Measurements from ENCODE around the gene NAB1.

Gene NAB1

GRCh38 chr2:190653931-190654330, 5.0 kb downstream of the NAB1 start:
- no peak overlapping the region for H3K4me3 Mint-ChIP-seq
- peaks cover 27% of the 10 kb centered on the region for H3K4me1 Mint-ChIP-seq
- no peak overlapping the region for H3K27ac Mint-ChIP-seq
- no peaks in the 10 kb centered on the region for H3K27me3 Mint-ChIP-seq
- peaks cover 8% of the 10 kb centered on the region for H3K36me3 Mint-ChIP-seq
- no peaks in the 10 kb centered on the region for H3K9me3 Mint-ChIP-seq
- no peak for ATAC-seq

GRCh38 chr2:190655113-190655512, 6.2 kb downstream of the NAB1 start:
- no peak for ATAC-seq
- H3K9me3 Mint-ChIP-seq, result no peaks in the 10 kb centered on the region
- peaks cover 28% of the 10 kb centered on the region for H3K4me1 Mint-ChIP-seq
- H3K4me3 Mint-ChIP-seq, result no peak overlapping the region
- H3K36me3 Mint-ChIP-seq, result peaks cover 19% of the 10 kb centered on the region
- no peaks in the 10 kb centered on the region for H3K27me3 Mint-ChIP-seq
- no peak overlapping the region for H3K27ac Mint-ChIP-seq

GRCh38 chr2:190655570-190655969, 6.7 kb downstream of the NAB1 start:
- H3K4me1 Mint-ChIP-seq, result peaks cover 26% of the 10 kb centered on the region
- no peaks in the 10 kb centered on the region for H3K9me3 Mint-ChIP-seq
- no peak overlapping the region for H3K4me3 Mint-ChIP-seq
- no peaks in the 10 kb centered on the region for H3K27me3 Mint-ChIP-seq
- H3K27ac Mint-ChIP-seq, result no peak overlapping the region
- peaks cover 22% of the 10 kb centered on the region for H3K36me3 Mint-ChIP-seq
- ATAC-seq, result no peak

GRCh38 chr2:190656301-190656700, 7.4 kb downstream of the NAB1 start:
- no peaks in the 10 kb centered on the region for H3K9me3 Mint-ChIP-seq
- peaks cover 29% of the 10 kb centered on the region for H3K4me1 Mint-ChIP-seq
- H3K4me3 Mint-ChIP-seq, result no peak overlapping the region
- peaks cover 28% of the 10 kb centered on the region for H3K36me3 Mint-ChIP-seq
- no peak for ATAC-seq
- H3K27ac Mint-ChIP-seq, result no peak overlapping the region
- no peaks in the 10 kb centered on the region for H3K27me3 Mint-ChIP-seq

GRCh38 chr2:190657474-190658255, 8.8 kb downstream of the NAB1 start:
- Mint-ChIP-seq H3K9me3 (no peaks in the 10 kb centered on the region), H3K27me3 (no peaks in the 10 kb centered on the region), H3K36me3 (peaks cover 28% of the 10 kb centered on the region), H3K27ac (peak overlapping the region; percentile 21), H3K4me1 (peaks cover 41% of the 10 kb centered on the region), H3K4me3 (no peak overlapping the region)
- no peak for ATAC-seq

- peaks cover 41% of the 10 kb centered on the region for H3K36me3 Mint-ChIP-seq
- no peaks in the 10 kb centered on the region for H3K27me3 Mint-ChIP-seq
- no peaks in the 10 kb centered on the region for H3K9me3 Mint-ChIP-seq
- ATAC-seq, result no peak
- peaks cover 54% of the 10 kb centered on the region for H3K4me1 Mint-ChIP-seq
- no peak overlapping the region for H3K4me3 Mint-ChIP-seq
- H3K27ac Mint-ChIP-seq, result no peak overlapping the region
Observed at GRCh38 chr2:190659553-190659952, 10.7 kb downstream of the NAB1 start.

GRCh38 chr2:190662754-190663153, 13.9 kb downstream of the NAB1 start:
- Mint-ChIP-seq H3K27me3 (no peaks in the 10 kb centered on the region), H3K27ac (peak overlapping the region; percentile 15), H3K36me3 (peaks cover 64% of the 10 kb centered on the region), H3K9me3 (peaks cover 3% of the 10 kb centered on the region), H3K4me1 (peaks cover 56% of the 10 kb centered on the region), H3K4me3 (no peak overlapping the region)
- no peak for ATAC-seq

- no peak overlapping the region for H3K4me3 Mint-ChIP-seq
- H3K9me3 Mint-ChIP-seq, result peaks cover 3% of the 10 kb centered on the region
- no peaks in the 10 kb centered on the region for H3K27me3 Mint-ChIP-seq
- peaks cover 52% of the 10 kb centered on the region for H3K4me1 Mint-ChIP-seq
- ATAC-seq, result no peak
- H3K36me3 Mint-ChIP-seq, result peaks cover 62% of the 10 kb centered on the region
- H3K27ac Mint-ChIP-seq, result no peak overlapping the region
Observed at GRCh38 chr2:190663348-190663747, 14.5 kb downstream of the NAB1 start.

GRCh38 chr2:190663839-190664238, 15.0 kb downstream of the NAB1 start:
- ATAC-seq, result no peak
- peaks cover 3% of the 10 kb centered on the region for H3K9me3 Mint-ChIP-seq
- no peak overlapping the region for H3K4me3 Mint-ChIP-seq
- H3K36me3 Mint-ChIP-seq, result peaks cover 57% of the 10 kb centered on the region
- no peaks in the 10 kb centered on the region for H3K27me3 Mint-ChIP-seq
- H3K27ac Mint-ChIP-seq, result no peak overlapping the region
- H3K4me1 Mint-ChIP-seq, result peaks cover 47% of the 10 kb centered on the region

GRCh38 chr2:190664240-190664639, 15.4 kb downstream of the NAB1 start:
- peaks cover 3% of the 10 kb centered on the region for H3K9me3 Mint-ChIP-seq
- no peak overlapping the region for H3K27ac Mint-ChIP-seq
- H3K4me3 Mint-ChIP-seq, result no peak overlapping the region
- H3K27me3 Mint-ChIP-seq, result no peaks in the 10 kb centered on the region
- no peak for ATAC-seq
- H3K4me1 Mint-ChIP-seq, result peaks cover 43% of the 10 kb centered on the region
- H3K36me3 Mint-ChIP-seq, result peaks cover 53% of the 10 kb centered on the region

- peaks cover 3% of the 10 kb centered on the region for H3K9me3 Mint-ChIP-seq
- no peaks in the 10 kb centered on the region for H3K27me3 Mint-ChIP-seq
- H3K4me3 Mint-ChIP-seq, result no peak overlapping the region
- peaks cover 46% of the 10 kb centered on the region for H3K36me3 Mint-ChIP-seq
- peaks cover 26% of the 10 kb centered on the region for H3K4me1 Mint-ChIP-seq
- no peak for ATAC-seq
- H3K27ac Mint-ChIP-seq, result no peak overlapping the region
Observed at GRCh38 chr2:190666895-190667294, 18.0 kb downstream of the NAB1 start.

- no peak overlapping the region for H3K27ac Mint-ChIP-seq
- H3K4me1 Mint-ChIP-seq, result peaks cover 12% of the 10 kb centered on the region
- H3K9me3 Mint-ChIP-seq, result peaks cover 3% of the 10 kb centered on the region
- H3K36me3 Mint-ChIP-seq, result peaks cover 49% of the 10 kb centered on the region
- ATAC-seq, result no peak
- H3K4me3 Mint-ChIP-seq, result no peak overlapping the region
- H3K27me3 Mint-ChIP-seq, result no peaks in the 10 kb centered on the region
Observed at GRCh38 chr2:190668892-190669291, 20.0 kb downstream of the NAB1 start.

- no peak for ATAC-seq
- Mint-ChIP-seq H3K36me3 (peaks cover 42% of the 10 kb centered on the region), H3K9me3 (peaks cover under 1% of the 10 kb centered on the region), H3K4me1 (peaks cover 21% of the 10 kb centered on the region), H3K27ac (no peak overlapping the region), H3K4me3 (no peak overlapping the region), H3K27me3 (no peaks in the 10 kb centered on the region)
Observed at GRCh38 chr2:190670182-190670946, 21.5 kb downstream of the NAB1 start.

- no peak for ATAC-seq
- Mint-ChIP-seq H3K27me3 (no peaks in the 10 kb centered on the region), H3K36me3 (peaks cover 35% of the 10 kb centered on the region), H3K27ac (peak overlapping the region; percentile 64), H3K4me3 (no peak overlapping the region), H3K9me3 (no peaks in the 10 kb centered on the region), H3K4me1 (peaks cover 41% of the 10 kb centered on the region)
Observed at GRCh38 chr2:190674966-190675650, 26.2 kb downstream of the NAB1 start.

GRCh38 chr2:190677255-190677654, 28.4 kb downstream of the NAB1 start:
- Mint-ChIP-seq H3K27me3 (no peaks in the 10 kb centered on the region), H3K27ac (no peak overlapping the region), H3K9me3 (no peaks in the 10 kb centered on the region), H3K4me1 (peaks cover 49% of the 10 kb centered on the region), H3K4me3 (no peak overlapping the region), H3K36me3 (peaks cover 26% of the 10 kb centered on the region)
- no peak for ATAC-seq
